Spleen (tissue), 11 donors: ENCODE results near the gene TRAF3IP3. TPM values are rescaled to one million over a fixed set of nuclear protein-coding genes. Genes with fewer than 3 reads are reported as not detected.

ENCODE experiments used
- DNase-seq: peaks from one replicate; pipeline ENCODE4 v3.0.0-alpha.2; 2020
- H3K27ac ChIP-seq, 8 donors: fragments of 200-600 bp; sonication (generic) in 7 of 8; 1 replicate in 4 of 8; 2 replicates in 4 of 8; pipeline versions ENCODE4 v1.5.0 to v1.8.0; 2016 to 2021; ENCODE audit warnings: inconsistent platforms in 4 of 8, mild to moderate bottlenecking in 4 of 8, moderate library complexity in 1 of 8
- H3K27me3 ChIP-seq, 7 donors: fragments of 200-600 bp; sonication (generic) in 6 of 7; replicated peaks in 1 of 7; 1 replicate in 4 of 7; 2 replicates in 3 of 7; pipeline versions ENCODE4 v1.5.0 to v1.8.0; 2016 to 2021; ENCODE audit warnings: inconsistent platforms in 3 of 7, mild to moderate bottlenecking in 1 of 7
- H3K36me3 ChIP-seq, 6 donors: fragments of 200-600 bp; sonication (generic) in 5 of 6; 1 replicate in 4 of 6; 2 replicates in 2 of 6; pipeline versions ENCODE4 v1.5.0 to v1.8.0; 2016 to 2021; ENCODE audit warnings: inconsistent platforms in 2 of 6
- H3K4me1 ChIP-seq, 6 donors: fragments of 200-600 bp; sonication (generic) in 5 of 6; 1 replicate in 3 of 6; 2 replicates in 3 of 6; pipeline versions ENCODE4 v1.5.0 to v1.8.0; 2016 to 2021; ENCODE audit warnings: inconsistent platforms in 3 of 6
- H3K4me3 ChIP-seq, 8 donors: fragments of 200-600 bp; sonication (generic) in 7 of 8; 1 replicate in 4 of 8; 2 replicates in 4 of 8; pipeline versions ENCODE4 v1.5.0 to v1.8.0; 2016 to 2021; ENCODE audit warnings: inconsistent platforms in 4 of 8, mild to moderate bottlenecking in 4 of 8, moderate library complexity in 2 of 8
- H3K9me3 ChIP-seq, 8 donors: fragments of 200-600 bp; sonication (generic) in 7 of 8; 1 replicate in 4 of 8; 2 replicates in 4 of 8; pipeline versions ENCODE4 v1.5.0 to v1.8.0; 2016 to 2021; ENCODE audit warnings: inconsistent platforms in 4 of 8
- POLR2A ChIP-seq, 3 donors: fragments of 450-650 bp; IDR thresholded peaks; one replicate each; pipeline ENCODE4 v1.5.1; 2017; ENCODE audit warnings: antibody characterized with exemption in 3 of 3, mild to moderate bottlenecking in 1 of 3
- POLR2AphosphoS5 ChIP-seq, 3 donors: sonication (generic); formaldehyde crosslinking; IDR thresholded peaks; one replicate each; pipeline ENCODE4 v1.5.1; 2017; ENCODE audit warnings: antibody characterized with exemption in 3 of 3
- WGBS, 5 donors: extraction: QIAGEN DNeasy Blood & Tissue Kit in 3 of 5; methylation state at CpG; one replicate each; pipeline versions ENCODE4 v1.1.5 to v1.1.7; 2013 to 2018; 5-methylcytosine and 5-hydroxymethylcytosine counted together
- intact Hi-C: fragments of 100-400 bp; cut with DNase I; formaldehyde crosslinking; loops from one replicate; pipeline ENCODE4 v1.15.0; 2023; ENCODE audit warnings: low total_unique reads
- polyA plus RNA-seq, 3 donors: library from polyadenylated mRNA; stranded (reverse); fragments of 200-250 nt; gene quantifications; one replicate each; pipeline ENCODE4 v1.2.1, GENCODE V29; 2013
- total RNA-seq, 7 donors: library from RNA; depleted of rRNA in 3 of 7; stranded (reverse); fragments of >200 nt in 3 of 7; fragmentation: NEBNext Ultra II Directional in 4 of 7; extraction: Animal tissue kit (Norgen Biotek cat#: 25700) in 4 of 7; gene quantifications; one replicate each; pipeline versions ENCODE4 v1.1.0 to v1.2.1, GENCODE V29; 2016 to 2021
- TF ChIP-seq, protein P1 (sequence below), 11 experiments: fragments of 200-600 bp in 7 of 11; fragments of 450-650 bp in 4 of 11; sonication (generic) in 4 of 11; IDR thresholded peaks in 8 of 11; conservative IDR thresholded peaks in 3 of 11; 1 replicate in 7 of 11; 2 replicates in 4 of 11; pipeline versions ENCODE4 v1.4.0 to v1.8.0; 2016 to 2021; ENCODE audit warnings: antibody characterized with exemption in 11 of 11, inconsistent platforms in 4 of 11, mild to moderate bottlenecking in 1 of 11
- donor health status: healthy with polysubstance abuse.
- donor health status: DM: no; HTN: no; CAD: no; lungs with moderate emphysema.
- donor health status: DM: no; HTN: no; CAD: no.
- donor health status: Bipolar disorder and iron deficiency.
- donor health status: healthy.
- donor health status: DM: no; HTN: no; CAD: no.
- donor health status: DM: yes; HTN: yes; CAD: no.

TRAF3IP3 gene
- total and polyA plus RNA-seq, 10 donors, result 95.4 to 189 (median 108) TPM

DNA sequence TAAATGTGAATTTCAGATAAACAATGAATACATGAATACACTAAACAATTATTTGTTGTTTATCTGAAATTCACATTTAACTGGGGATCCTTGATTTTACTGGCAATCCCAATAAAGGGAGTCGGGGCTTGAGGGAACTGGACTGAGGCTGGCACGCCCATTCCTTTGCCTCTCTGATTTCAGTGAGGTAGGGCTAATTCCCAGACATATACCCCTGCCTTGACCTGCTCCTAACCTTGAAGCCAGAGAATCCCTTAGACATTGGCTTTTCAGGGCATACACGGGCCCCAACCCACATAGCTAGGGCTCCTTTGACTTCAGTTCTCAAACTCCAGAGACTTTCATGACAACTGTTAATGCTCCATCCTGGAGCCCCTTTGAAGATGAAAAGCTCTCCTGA lies 61.1 kb downstream of the TRAF3IP3 start:
- H3K36me3 ChIP-seq, result no peaks in the 10 kb centered on the region
- intact Hi-C loops, result no loop called here
- peaks cover 0 to 34% (median 5%) of the 10 kb centered on the region in 7 donors for H3K27me3 ChIP-seq
- no peak overlapping the region for H3K4me3 ChIP-seq
- no peak overlapping the region for H3K27ac ChIP-seq
- no peak for DNase-seq
- no peaks in the 10 kb centered on the region for H3K9me3 ChIP-seq
- TF ChIP-seq POLR2A (IDR thresholded peaks at IDR 0.05) (no peak), POLR2AphosphoS5 (IDR thresholded peaks at IDR 0.05) (no peak)
- TF ChIP-seq, protein P1, sequence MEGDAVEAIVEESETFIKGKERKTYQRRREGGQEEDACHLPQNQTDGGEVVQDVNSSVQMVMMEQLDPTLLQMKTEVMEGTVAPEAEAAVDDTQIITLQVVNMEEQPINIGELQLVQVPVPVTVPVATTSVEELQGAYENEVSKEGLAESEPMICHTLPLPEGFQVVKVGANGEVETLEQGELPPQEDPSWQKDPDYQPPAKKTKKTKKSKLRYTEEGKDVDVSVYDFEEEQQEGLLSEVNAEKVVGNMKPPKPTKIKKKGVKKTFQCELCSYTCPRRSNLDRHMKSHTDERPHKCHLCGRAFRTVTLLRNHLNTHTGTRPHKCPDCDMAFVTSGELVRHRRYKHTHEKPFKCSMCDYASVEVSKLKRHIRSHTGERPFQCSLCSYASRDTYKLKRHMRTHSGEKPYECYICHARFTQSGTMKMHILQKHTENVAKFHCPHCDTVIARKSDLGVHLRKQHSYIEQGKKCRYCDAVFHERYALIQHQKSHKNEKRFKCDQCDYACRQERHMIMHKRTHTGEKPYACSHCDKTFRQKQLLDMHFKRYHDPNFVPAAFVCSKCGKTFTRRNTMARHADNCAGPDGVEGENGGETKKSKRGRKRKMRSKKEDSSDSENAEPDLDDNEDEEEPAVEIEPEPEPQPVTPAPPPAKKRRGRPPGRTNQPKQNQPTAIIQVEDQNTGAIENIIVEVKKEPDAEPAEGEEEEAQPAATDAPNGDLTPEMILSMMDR (IDR thresholded peaks at IDR 0.05 in 8 of 11, conservative IDR thresholded peaks at IDR 0.05 in 3 of 11), result no peak
- H3K4me1 ChIP-seq, result no peaks in the 10 kb centered on the region
- 60 to 81% (median 73%) methylated on average over 3 of the region's 3 CpGs for WGBS, 5 donors

DNA sequence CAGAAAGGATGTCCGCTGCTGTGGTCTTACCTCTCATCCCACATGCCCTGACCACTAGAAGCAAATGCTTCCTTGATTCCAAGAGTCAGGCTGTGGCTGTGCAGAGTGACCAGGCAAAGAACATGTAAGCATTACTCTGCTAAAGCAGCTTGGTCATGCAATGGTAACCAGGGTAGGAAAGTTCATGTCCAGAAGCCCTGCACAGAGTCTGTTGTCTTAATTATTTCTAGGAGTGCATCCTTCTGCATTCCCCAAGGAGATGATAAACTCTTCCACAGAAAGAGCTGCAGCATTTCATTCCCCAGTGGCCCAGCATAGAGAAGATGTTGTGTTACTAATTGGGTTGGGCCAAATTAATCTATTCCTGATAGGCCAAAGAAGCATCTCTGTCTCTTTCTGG lies 61.8 kb downstream of the TRAF3IP3 start:
- no peak for DNase-seq
- no peak overlapping the region for H3K27ac ChIP-seq
- H3K36me3 ChIP-seq, result no peaks in the 10 kb centered on the region
- TF ChIP-seq, protein P1 (IDR thresholded peaks at IDR 0.05 in 8 of 11, conservative IDR thresholded peaks at IDR 0.05 in 3 of 11), result no peak
- TF ChIP-seq POLR2AphosphoS5 (IDR thresholded peaks at IDR 0.05) (no peak), POLR2A (IDR thresholded peaks at IDR 0.05) (no peak)
- intact Hi-C loops, result no loop called here
- 58 to 100% (median 92%) methylated on average over 1 of the region's 1 CpG for WGBS, 5 donors
- no peak overlapping the region for H3K4me3 ChIP-seq
- H3K4me1 ChIP-seq, result peaks cover 0 to 2% (median under 1%) of the 10 kb centered on the region in 6 donors
- no peaks in the 10 kb centered on the region for H3K9me3 ChIP-seq
- H3K27me3 ChIP-seq, result peaks cover 0 to 42% (median 5%) of the 10 kb centered on the region in 7 donors

DNA sequence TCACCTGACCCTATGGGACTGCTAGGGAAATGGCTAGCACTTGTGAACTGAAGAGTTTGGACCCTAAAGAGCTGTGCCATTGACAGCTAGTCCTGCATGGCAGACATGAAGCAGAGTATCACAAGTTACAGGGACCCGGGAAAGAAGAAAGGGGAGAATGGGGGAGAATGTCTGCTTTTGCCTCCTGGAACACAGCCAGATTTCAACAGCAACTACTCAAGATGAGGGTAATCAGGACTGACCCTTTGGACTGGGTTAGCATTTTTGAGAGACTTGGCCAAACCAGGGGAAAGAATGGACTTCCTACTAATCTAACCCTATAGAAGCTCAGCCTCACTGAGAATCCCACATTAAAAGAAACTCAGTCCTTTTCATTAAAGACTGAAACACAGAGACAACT lies 63.2 kb downstream of the TRAF3IP3 start:
- TF ChIP-seq POLR2AphosphoS5 (IDR thresholded peaks at IDR 0.05) (no peak), POLR2A (IDR thresholded peaks at IDR 0.05) (no peak)
- TF ChIP-seq, protein P1 (IDR thresholded peaks at IDR 0.05 in 8 of 11, conservative IDR thresholded peaks at IDR 0.05 in 3 of 11), result no peak
- H3K36me3 ChIP-seq, result no peaks in the 10 kb centered on the region
- peaks cover 0 to 42% (median 5%) of the 10 kb centered on the region in 7 donors for H3K27me3 ChIP-seq
- no peak for DNase-seq
- H3K9me3 ChIP-seq, result no peaks in the 10 kb centered on the region
- no peak overlapping the region for H3K4me3 ChIP-seq
- intact Hi-C loops, result no loop called here
- 35 to 84% (median 61%) methylated on average over 1 of the region's 1 CpG for WGBS, 5 donors
- no peak overlapping the region for H3K27ac ChIP-seq
- peaks cover 0 to 12% (median 6%) of the 10 kb centered on the region in 6 donors for H3K4me1 ChIP-seq

DNA sequence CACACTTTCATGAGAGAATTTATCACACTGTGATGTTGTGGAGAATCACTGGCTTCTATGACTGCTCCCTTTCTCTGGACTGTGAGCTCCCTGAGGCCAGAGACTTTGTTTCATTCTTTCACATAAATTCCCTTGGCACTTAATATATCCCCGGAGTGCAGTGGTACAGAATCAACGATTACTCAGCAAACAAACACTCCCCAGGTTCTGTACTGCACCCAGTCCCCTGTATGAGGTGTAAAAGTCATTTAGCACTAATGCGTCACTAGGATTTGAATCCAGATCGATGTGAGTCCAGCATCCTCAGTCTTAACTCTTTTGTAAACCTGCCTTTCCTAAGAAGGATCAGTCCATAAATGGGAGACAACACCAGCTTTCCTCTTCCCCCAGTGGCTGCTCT lies 65.1 kb downstream of the TRAF3IP3 start:
- no peaks in the 10 kb centered on the region for H3K36me3 ChIP-seq
- DNase-seq, result no peak
- H3K27ac ChIP-seq, result no peak overlapping the region
- H3K27me3 ChIP-seq, result peaks cover 0 to 42% (median 5%) of the 10 kb centered on the region in 7 donors
- TF ChIP-seq POLR2A (IDR thresholded peaks at IDR 0.05), result no peak
- no peak for TF ChIP-seq POLR2AphosphoS5 (IDR thresholded peaks at IDR 0.05)
- TF ChIP-seq, protein P1 (IDR thresholded peaks at IDR 0.05 in 8 of 11, conservative IDR thresholded peaks at IDR 0.05 in 3 of 11), result no peak
- peaks cover 0 to 12% (median 6%) of the 10 kb centered on the region in 6 donors for H3K4me1 ChIP-seq
- no peak overlapping the region for H3K4me3 ChIP-seq
- H3K9me3 ChIP-seq, result no peaks in the 10 kb centered on the region
- intact Hi-C loops, result no loop called here
- WGBS, 5 donors, result 71 to 78% (median 76%) methylated on average over 4 of the region's 4 CpGs
